ENCODE results near the gene DCTN4. TPM values are rescaled to one million over a fixed set of nuclear protein-coding genes. Genes with fewer than 3 reads are reported as not detected.

DCTN4 gene
- total RNA-seq, 1 experiment from 2014 or later = 48.5 TPM

- no peak overlapping the region for H2BK120ac ChIP-seq (ENCODE audit: low read depth, low read length, poor library complexity, severe bottlenecking)
- H3K14ac ChIP-seq (ENCODE audit: insufficient read depth, low read length) = no peak overlapping the region
- peaks cover 2% of the 10 kb centered on the region for H3K79me1 ChIP-seq (ENCODE audit: insufficient read depth, low read depth, low read length, poor library complexity, severe bottlenecking)
- no peak overlapping the region for H4K8ac ChIP-seq (replicated peaks; ENCODE audit: insufficient read length, low read depth, low read length)
- Mint-ChIP-seq H3K4me3 (no peak overlapping the region), H3K27me3 (ENCODE audit: low read depth) (peaks cover 11% of the 10 kb centered on the region), H3K9me3 (peaks cover 10 to 12% of the 10 kb centered on the region in 2 experiments; a peak in 3 of 5 replicates), H3K36me3 (ENCODE audit: insufficient read depth in 1 of 3, low read depth in 3 of 3) (peaks cover 0 to 11% (median 11%) of the 10 kb centered on the region in 3 experiments; a peak in 3 of 7 replicates), H3K4me1 (peaks cover 5 to 15% of the 10 kb centered on the region in 2 experiments), H3K27ac (no peak overlapping the region)
- H2BK20ac ChIP-seq (ENCODE audit: low read depth, low read length, poor library complexity, severe bottlenecking) = no peak overlapping the region
- no peaks in the 10 kb centered on the region for H4K20me1 ChIP-seq (ENCODE audit: control insufficient read depth, insufficient read depth, insufficient read length)
- WGBS (ENCODE audit: extremely low coverage, insufficient read length, low lambda C conversion rate) = no CpG with 5 or more reads among the region's 5 CpGs
- no peak overlapping the region for H4K5ac ChIP-seq (ENCODE audit: insufficient read length, low read depth, low read length)
- no peak overlapping the region for H4K91ac ChIP-seq (ENCODE audit: insufficient read length, low read depth, low read length)
- no peak overlapping the region for H3K4me2 ChIP-seq (ENCODE audit: insufficient read depth, insufficient read length, low read length)
- peaks cover under 1% of the 10 kb centered on the region; the same call in 1 of the 2 replicates for H3K79me2 ChIP-seq (ENCODE audit: insufficient read depth, low read length)
- no peak overlapping the region for H3K23ac ChIP-seq (ENCODE audit: insufficient read length, low read depth, low read length)
- H3K27ac ChIP-seq (ENCODE audit: insufficient read length, low read depth, low read length) = no peak overlapping the region
- no peak overlapping the region for H3K4ac ChIP-seq (ENCODE audit: low read depth, low read length)
- H3K56ac ChIP-seq (ENCODE audit: insufficient read length, low read depth, low read length) = no peak overlapping the region
- H3K18ac ChIP-seq (ENCODE audit: insufficient read length, low read depth, low read length) = no peak overlapping the region
- H2BK15ac ChIP-seq (ENCODE audit: low read depth, low read length) = no peak overlapping the region
- H3K4me1 ChIP-seq (ENCODE audit: insufficient read depth, low read length) = peaks cover 2% of the 10 kb centered on the region; the same call in 1 of the 2 replicates
- peaks cover 4% of the 10 kb centered on the region for H3K23me2 ChIP-seq (ENCODE audit: insufficient read length, low read depth, low read length, poor library complexity, severe bottlenecking)
- no peaks in the 10 kb centered on the region for H3K9me3 ChIP-seq (ENCODE audit: control insufficient read depth, low read depth, low read length)
- H2BK12ac ChIP-seq (ENCODE audit: insufficient read length, low read depth, low read length) = no peak overlapping the region
- no peak overlapping the region for H2AK5ac ChIP-seq (ENCODE audit: insufficient read length, low read length)
- no peaks in the 10 kb centered on the region for H3K27me3 ChIP-seq (ENCODE audit: insufficient read depth, low read length)
- H2AFZ ChIP-seq (ENCODE audit: low read length) = no peak overlapping the region
- no peak for DNase-seq
- no peak overlapping the region for H2BK5ac ChIP-seq (ENCODE audit: insufficient read length, low read length)
- no peak overlapping the region for H3K9ac ChIP-seq (ENCODE audit: extremely low read depth, insufficient read length, low read length)
- no peak overlapping the region for H3T11ph ChIP-seq (ENCODE audit: low read length)
- no peak for TF ChIP-seq CTCF (conservative IDR thresholded peaks at IDR 0.05)
Observed at GRCh38 chr5:150762211-150762610, 3.4 kb upstream of the DCTN4 start.

Measured in H9 (cell line).